ENCODE results near the gene IFNL3. TPM values are rescaled to one million over a fixed set of nuclear protein-coding genes. Genes with fewer than 3 reads are reported as not detected.
A peak's percentile ranks its signal among the peaks of the same experiment; 100 is the strongest.

IFNL3 gene
- total and polyA plus RNA-seq, 8 donors: not detected

DNA sequence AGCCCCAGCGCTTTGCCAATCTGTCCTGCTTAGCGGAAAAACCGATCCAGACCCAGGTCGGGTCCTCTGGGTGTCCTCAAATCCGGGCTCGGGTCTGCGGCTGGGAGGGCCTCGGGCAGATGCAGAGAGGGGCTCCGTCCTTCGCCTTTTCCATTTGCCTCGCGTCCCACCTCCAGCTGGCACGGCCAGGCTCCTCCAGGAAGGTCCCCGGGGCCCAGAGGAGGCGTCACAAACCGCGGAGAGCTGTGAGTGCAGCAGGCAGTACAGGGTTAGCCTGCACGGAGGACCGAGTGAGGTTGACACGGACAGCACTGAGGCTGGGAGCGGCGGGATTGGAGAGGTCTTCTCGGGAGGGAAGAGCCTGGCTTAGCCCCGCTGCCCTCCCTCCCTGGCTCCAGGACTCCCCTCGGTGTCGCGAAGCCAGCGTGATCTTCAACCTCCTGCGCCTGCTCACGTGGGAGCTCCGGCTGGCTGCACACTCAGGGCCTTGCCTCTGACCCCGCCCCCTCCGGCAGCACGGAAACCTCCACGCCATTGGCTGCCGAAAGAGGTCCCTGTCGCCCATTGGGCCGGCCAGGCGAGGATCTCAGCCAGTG, 20.6 kb upstream of the IFNL3 start:
- Histone ChIP-seq H3K27me3 (peaks cover 50 to 76% of the 10 kb centered on the region in 2 donors), H3K9me3 (no peaks in the 10 kb centered on the region), H3K4me1 (peaks cover 3 to 8% of the 10 kb centered on the region in 2 donors), H3K36me3 (no peaks in the 10 kb centered on the region), H3K27ac (no peak overlapping the region), H3K4me3 (no peak overlapping the region)
- ATAC-seq (no peak), DNase-seq (peak in 1 of 4 donors; percentile 72)
- intact Hi-C loops (cut with DNase I): no loop called here
- TF ChIP-seq, protein P1, sequence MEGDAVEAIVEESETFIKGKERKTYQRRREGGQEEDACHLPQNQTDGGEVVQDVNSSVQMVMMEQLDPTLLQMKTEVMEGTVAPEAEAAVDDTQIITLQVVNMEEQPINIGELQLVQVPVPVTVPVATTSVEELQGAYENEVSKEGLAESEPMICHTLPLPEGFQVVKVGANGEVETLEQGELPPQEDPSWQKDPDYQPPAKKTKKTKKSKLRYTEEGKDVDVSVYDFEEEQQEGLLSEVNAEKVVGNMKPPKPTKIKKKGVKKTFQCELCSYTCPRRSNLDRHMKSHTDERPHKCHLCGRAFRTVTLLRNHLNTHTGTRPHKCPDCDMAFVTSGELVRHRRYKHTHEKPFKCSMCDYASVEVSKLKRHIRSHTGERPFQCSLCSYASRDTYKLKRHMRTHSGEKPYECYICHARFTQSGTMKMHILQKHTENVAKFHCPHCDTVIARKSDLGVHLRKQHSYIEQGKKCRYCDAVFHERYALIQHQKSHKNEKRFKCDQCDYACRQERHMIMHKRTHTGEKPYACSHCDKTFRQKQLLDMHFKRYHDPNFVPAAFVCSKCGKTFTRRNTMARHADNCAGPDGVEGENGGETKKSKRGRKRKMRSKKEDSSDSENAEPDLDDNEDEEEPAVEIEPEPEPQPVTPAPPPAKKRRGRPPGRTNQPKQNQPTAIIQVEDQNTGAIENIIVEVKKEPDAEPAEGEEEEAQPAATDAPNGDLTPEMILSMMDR (IDR thresholded peaks at IDR 0.05): no peak

DNA sequence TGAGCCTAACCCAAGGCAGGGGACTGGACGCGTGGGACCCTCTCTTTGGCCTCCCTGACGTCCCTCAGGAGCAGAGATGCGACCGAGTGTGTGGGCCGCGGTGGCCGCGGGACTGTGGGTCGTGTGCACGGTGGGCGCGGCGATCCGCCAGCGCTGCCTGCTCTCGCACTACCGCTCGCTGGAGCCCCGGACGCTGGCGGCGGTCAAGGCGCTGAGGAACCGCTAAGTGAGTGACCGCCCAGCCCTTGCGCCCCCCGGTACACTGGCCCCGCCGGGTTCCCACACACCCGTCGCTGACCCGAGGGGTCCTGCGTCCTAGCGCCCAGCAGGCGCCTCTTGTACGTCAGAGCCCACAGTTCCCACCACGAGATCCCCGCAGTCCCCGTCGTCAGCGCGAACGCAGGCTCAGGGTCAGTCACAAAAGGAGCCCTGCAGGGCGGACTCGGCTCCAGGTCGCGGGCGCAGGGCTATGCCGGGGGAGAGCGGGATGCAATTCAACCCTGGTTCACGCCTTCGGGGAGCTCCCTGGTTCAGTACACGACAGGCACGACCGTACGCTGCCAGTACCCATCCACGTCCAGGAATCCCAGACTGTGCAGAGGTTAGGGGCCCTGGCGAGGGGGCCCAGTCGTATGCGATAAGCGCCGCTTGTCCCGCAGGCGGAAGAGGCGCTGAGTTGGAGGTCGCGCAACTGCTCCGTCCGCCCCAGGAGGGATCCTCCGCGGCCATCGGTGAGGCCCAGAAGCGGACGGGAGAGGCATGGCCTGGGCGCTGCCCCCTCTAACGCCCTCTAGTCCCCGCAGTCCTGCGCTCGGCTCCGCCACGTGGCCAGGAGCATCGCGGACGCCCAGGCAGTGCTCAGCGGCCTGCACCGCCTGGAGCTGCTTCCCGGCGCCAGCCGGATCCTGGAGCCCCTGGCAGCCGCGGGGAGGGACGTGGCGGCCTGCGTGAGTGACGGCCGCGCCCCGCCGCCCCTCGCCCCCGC, 19.8 kb upstream of the IFNL3 start:
- intact Hi-C loops (cut with DNase I): no loop called here
- H3K36me3 ChIP-seq: no peaks in the 10 kb centered on the region
- no peak overlapping the region for H3K27ac ChIP-seq
- no peak overlapping the region for H3K4me3 ChIP-seq
- TF ChIP-seq, protein P1 (IDR thresholded peaks at IDR 0.05): no peak
- peak; percentile 72 for ATAC-seq
- no peaks in the 10 kb centered on the region for H3K9me3 ChIP-seq
- peak in 3 of 4 donors; percentile 12 to 80 (median 36) for DNase-seq
- peaks cover 53 to 76% of the 10 kb centered on the region in 2 donors for H3K27me3 ChIP-seq
- H3K4me1 ChIP-seq: peaks cover 3 to 8% of the 10 kb centered on the region in 2 donors

DNA sequence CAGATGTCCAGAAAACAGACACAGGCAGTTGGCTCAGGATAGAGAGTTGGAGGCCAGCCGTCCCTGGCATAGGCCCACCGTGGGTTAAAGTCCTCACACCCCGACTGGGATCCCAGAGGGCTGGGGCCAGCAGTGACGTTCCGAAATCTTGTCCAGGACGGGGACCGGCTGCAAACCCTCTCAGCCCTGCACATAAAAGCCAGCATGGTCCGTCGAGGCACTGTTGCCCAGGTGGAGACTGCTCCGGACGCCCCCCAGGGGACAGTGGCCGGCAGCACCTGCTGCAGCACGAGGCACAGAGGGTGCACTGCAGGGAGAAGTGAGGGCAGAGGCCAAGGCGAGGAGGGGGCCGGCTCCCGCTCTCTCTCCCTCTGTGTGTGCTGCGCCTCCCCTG, 19.1 kb upstream of the IFNL3 start:
- H3K9me3 ChIP-seq: no peaks in the 10 kb centered on the region
- H3K27me3 ChIP-seq: peaks cover 53 to 74% of the 10 kb centered on the region in 2 donors
- H3K4me1 ChIP-seq: peaks cover 3 to 8% of the 10 kb centered on the region in 2 donors
- H3K36me3 ChIP-seq: no peaks in the 10 kb centered on the region
- DNase-seq (no peak), ATAC-seq (no peak)
- intact Hi-C loops (cut with DNase I): no loop called here
- no peak overlapping the region for H3K27ac ChIP-seq
- no peak overlapping the region for H3K4me3 ChIP-seq
- TF ChIP-seq, protein P1 (IDR thresholded peaks at IDR 0.05): no peak

DNA sequence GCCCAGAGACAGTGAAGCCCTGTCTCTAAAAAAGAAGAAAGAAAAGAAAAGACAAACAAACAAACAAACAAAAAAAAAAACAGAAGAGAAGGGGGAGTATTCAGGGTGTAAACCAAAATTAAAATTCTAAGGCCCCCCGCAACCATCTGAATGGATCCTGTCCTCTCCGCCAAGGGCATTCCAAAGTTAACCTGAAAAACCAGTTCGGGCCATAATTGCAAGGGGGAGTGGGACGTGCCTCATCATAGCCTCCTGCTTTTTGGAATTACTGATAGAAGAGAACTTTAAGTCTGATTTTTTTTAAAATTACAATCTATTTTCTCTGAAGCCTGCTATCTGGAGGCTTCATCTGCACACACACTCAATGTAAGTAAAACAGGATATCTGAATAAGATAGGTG, 17.7 kb upstream of the IFNL3 start:
- H3K27me3 ChIP-seq: peaks cover 53 to 73% of the 10 kb centered on the region in 2 donors

More for the DNA sequence above, 17.7 kb upstream of the IFNL3 start:
- TF ChIP-seq, protein P1 (IDR thresholded peaks at IDR 0.05): no peak
- no peaks in the 10 kb centered on the region for H3K9me3 ChIP-seq
- intact Hi-C loops (cut with DNase I): no loop called here
- DNase-seq (no peak), ATAC-seq (no peak)
- H3K4me3 ChIP-seq: no peak overlapping the region
- H3K27ac ChIP-seq: no peak overlapping the region
- peaks cover 3 to 8% of the 10 kb centered on the region in 2 donors for H3K4me1 ChIP-seq
- H3K36me3 ChIP-seq: no peaks in the 10 kb centered on the region

Measured in left lung (tissue), 10 donors.